HEK293 (cell line): ENCODE results near the gene RIN1.

Source experiments
- CTCF ChIP-seq: fragments of 450-650 bp; formaldehyde crosslinking; IDR thresholded peaks from 2 replicates; pipeline ENCODE4 v1.5.1; 2016; ENCODE audit warnings: missing biosample characterization, missing genetic modification characterization
- ELK4 ChIP-seq: IDR thresholded peaks from 2 replicates; pipeline ENCODE4 v1.6.1; 2011; ENCODE audit warnings: mild to moderate bottlenecking, low read depth, low read length, borderline replicate concordance
- GLI4 ChIP-seq: fragments of 450-650 bp; formaldehyde crosslinking; IDR thresholded peaks from 2 replicates; pipeline ENCODE4 v1.5.1; 2016; ENCODE audit warnings: missing biosample characterization, missing genetic modification characterization
- GLIS1 ChIP-seq: fragments of 450-650 bp; formaldehyde crosslinking; IDR thresholded peaks from 2 replicates; pipeline ENCODE4 v1.5.1; 2016; ENCODE audit warnings: missing biosample characterization, missing genetic modification characterization
- MEIS1 ChIP-seq: sonication (generic); formaldehyde crosslinking; IDR thresholded peaks from 2 replicates; pipeline ENCODE4 v1.8.1; 2022; ENCODE audit warnings: missing genetic modification reagents, mild to moderate bottlenecking, borderline replicate concordance
- PRDM10 ChIP-seq: fragments of 450-650 bp; formaldehyde crosslinking; IDR thresholded peaks from 2 replicates; pipeline ENCODE4 v1.5.1; 2016; ENCODE audit warnings: missing biosample characterization, missing genetic modification characterization
- ZBTB17 ChIP-seq: fragments of 450-650 bp; formaldehyde crosslinking; IDR thresholded peaks from 2 replicates; pipeline ENCODE4 v1.5.1; 2016; ENCODE audit warnings: missing biosample characterization, missing genetic modification characterization
- ZEB2 ChIP-seq: fragments of 450-650 bp; formaldehyde crosslinking; IDR thresholded peaks from 2 replicates; pipeline ENCODE4 v1.5.1; 2016; ENCODE audit warnings: missing biosample characterization, missing genetic modification characterization
- ZFHX2 ChIP-seq: fragments of 450-650 bp; formaldehyde crosslinking; conservative IDR thresholded peaks from 2 replicates; pipeline ENCODE4 v1.5.1; 2016; ENCODE audit warnings: missing biosample characterization, missing genetic modification characterization
- ZNF157 ChIP-seq: fragments of 450-650 bp; formaldehyde crosslinking; IDR thresholded peaks from 2 replicates; pipeline ENCODE4 v1.5.1; 2016; ENCODE audit warnings: missing biosample characterization, missing genetic modification characterization
- ZNF2 ChIP-seq: fragments of 450-650 bp; formaldehyde crosslinking; IDR thresholded peaks from 2 replicates; pipeline ENCODE4 v1.5.1; 2016; ENCODE audit warnings: missing biosample characterization, missing genetic modification characterization
- ZNF274 ChIP-seq, 2 experiments: fragments of 200-500 bp in 1 of 2; fragments of 450-650 bp in 1 of 2; sonication (Bioruptor generic) in 1 of 2; formaldehyde crosslinking in 1 of 2; IDR thresholded peaks; 2 replicates each; pipeline versions ENCODE4 v1.5.1 to v1.6.1; 2014 to 2016; ENCODE audit warnings: borderline replicate concordance in 1 of 2, inconsistent platforms in 1 of 2, low read length in 1 of 2, missing biosample characterization in 1 of 2, missing genetic modification characterization in 1 of 2
- ZNF324 ChIP-seq: fragments of 450-650 bp; formaldehyde crosslinking; IDR thresholded peaks from 2 replicates; pipeline ENCODE4 v1.5.1; 2016; ENCODE audit warnings: missing biosample characterization, missing genetic modification characterization
- ZNF623 ChIP-seq: fragments of 450-650 bp; formaldehyde crosslinking; IDR thresholded peaks from 2 replicates; pipeline ENCODE4 v1.5.1; 2016; ENCODE audit warnings: missing biosample characterization, missing genetic modification characterization
- ZNF629 ChIP-seq: fragments of 450-650 bp; formaldehyde crosslinking; IDR thresholded peaks from 2 replicates; pipeline ENCODE4 v1.5.1; 2017; ENCODE audit warnings: missing biosample characterization, missing genetic modification characterization
- ZNF791 ChIP-seq: fragments of 450-650 bp; formaldehyde crosslinking; IDR thresholded peaks from 2 replicates; pipeline ENCODE4 v1.5.1; 2016; ENCODE audit warnings: missing biosample characterization, missing genetic modification characterization
- ZXDB ChIP-seq: fragments of 450-650 bp; formaldehyde crosslinking; IDR thresholded peaks from 2 replicates; pipeline ENCODE4 v1.5.1; 2016; ENCODE audit warnings: missing biosample characterization, missing genetic modification characterization
- TF ChIP-seq, protein P1 (sequence below): fragments of 450-650 bp; formaldehyde crosslinking; IDR thresholded peaks from 2 replicates; pipeline ENCODE4 v1.5.1; 2016; ENCODE audit warnings: missing biosample characterization, missing genetic modification characterization
- TF ChIP-seq, protein P2 (sequence below): fragments of 450-650 bp; formaldehyde crosslinking; IDR thresholded peaks from 2 replicates; pipeline ENCODE4; 2016; ENCODE audit warnings: missing biosample characterization, missing genetic modification characterization
- TF ChIP-seq, protein P3 (sequence below): fragments of 450-650 bp; IDR thresholded peaks from 2 replicates; pipeline ENCODE4 v1.5.1; 2018; ENCODE audit warnings: missing biosample characterization, mild to moderate bottlenecking, missing genetic modification characterization
- TF ChIP-seq, protein P4 (sequence below): fragments of 450-650 bp; formaldehyde crosslinking; IDR thresholded peaks from 2 replicates; pipeline ENCODE4 v1.5.1; 2016; ENCODE audit warnings: missing biosample characterization, missing genetic modification characterization
- TF ChIP-seq, protein P5 (sequence below): fragments of 450-650 bp; formaldehyde crosslinking; IDR thresholded peaks from 2 replicates; pipeline ENCODE4 v1.5.1; 2016; ENCODE audit warnings: missing biosample characterization, missing genetic modification characterization, low read depth
- TF ChIP-seq, protein P6 (sequence below): fragments of 450-650 bp; formaldehyde crosslinking; IDR thresholded peaks from 2 replicates; pipeline ENCODE4 v1.5.1; 2016; ENCODE audit warnings: missing biosample characterization, missing genetic modification characterization

The RIN1 gene

GRCh38 chr11:66344550-66345315 lies 8.5 kb upstream of the RIN1 start, which contains the start of gene BRMS1 (continued):
- no peak for TF ChIP-seq ZNF324 (tag by site-specific recombination)
- TF ChIP-seq CTCF, result 0 out of 2 replicates have a peak, but pooled peaks have one; percentile 25
- TF ChIP-seq, protein P1, sequence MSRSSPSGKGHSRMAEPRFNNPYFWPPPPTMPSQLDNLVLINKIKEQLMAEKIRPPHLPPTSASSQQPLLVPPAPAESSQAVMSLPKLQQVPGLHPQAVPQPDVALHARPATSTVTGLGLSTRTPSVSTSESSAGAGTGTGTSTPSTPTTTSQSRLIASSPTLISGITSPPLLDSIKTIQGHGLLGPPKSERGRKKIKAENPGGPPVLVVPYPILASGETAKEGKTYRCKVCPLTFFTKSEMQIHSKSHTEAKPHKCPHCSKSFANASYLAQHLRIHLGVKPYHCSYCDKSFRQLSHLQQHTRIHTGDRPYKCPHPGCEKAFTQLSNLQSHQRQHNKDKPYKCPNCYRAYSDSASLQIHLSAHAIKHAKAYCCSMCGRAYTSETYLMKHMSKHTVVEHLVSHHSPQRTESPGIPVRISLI (tag by site-specific recombination), result no peak
- 0 out of 2 replicates have a peak, but pooled peaks have one; percentile 29 for TF ChIP-seq GLIS1 (tag by site-specific recombination)
- no peak for TF ChIP-seq ELK4
- TF ChIP-seq, protein P2, sequence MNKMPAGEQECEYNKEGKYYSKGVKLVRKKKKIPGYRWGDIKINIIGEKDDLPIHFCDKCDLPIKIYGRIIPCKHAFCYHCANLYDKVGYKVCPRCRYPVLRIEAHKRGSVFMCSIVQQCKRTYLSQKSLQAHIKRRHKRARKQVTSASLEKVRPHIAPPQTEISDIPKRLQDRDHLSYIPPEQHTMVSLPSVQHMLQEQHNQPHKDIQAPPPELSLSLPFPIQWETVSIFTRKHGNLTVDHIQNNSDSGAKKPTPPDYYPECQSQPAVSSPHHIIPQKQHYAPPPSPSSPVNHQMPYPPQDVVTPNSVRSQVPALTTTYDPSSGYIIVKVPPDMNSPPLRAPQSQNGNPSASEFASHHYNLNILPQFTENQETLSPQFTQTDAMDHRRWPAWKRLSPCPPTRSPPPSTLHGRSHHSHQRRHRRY (tag by site-specific recombination), result no peak
- TF ChIP-seq ZBTB17, result peak; percentile 96
- TF ChIP-seq PRDM10 (tag by site-specific recombination), result no peak
- TF ChIP-seq ZFHX2 (tag by site-specific recombination), result no peak
- TF ChIP-seq ZNF274 (IDR thresholded peaks at IDR 0.05; ENCODE audit: low read length), result no peak
- TF ChIP-seq ZNF274 (tag by site-specific recombination; IDR thresholded peaks at IDR 0.05; ENCODE audit: borderline replicate concordance), result no peak
- TF ChIP-seq, protein P3, sequence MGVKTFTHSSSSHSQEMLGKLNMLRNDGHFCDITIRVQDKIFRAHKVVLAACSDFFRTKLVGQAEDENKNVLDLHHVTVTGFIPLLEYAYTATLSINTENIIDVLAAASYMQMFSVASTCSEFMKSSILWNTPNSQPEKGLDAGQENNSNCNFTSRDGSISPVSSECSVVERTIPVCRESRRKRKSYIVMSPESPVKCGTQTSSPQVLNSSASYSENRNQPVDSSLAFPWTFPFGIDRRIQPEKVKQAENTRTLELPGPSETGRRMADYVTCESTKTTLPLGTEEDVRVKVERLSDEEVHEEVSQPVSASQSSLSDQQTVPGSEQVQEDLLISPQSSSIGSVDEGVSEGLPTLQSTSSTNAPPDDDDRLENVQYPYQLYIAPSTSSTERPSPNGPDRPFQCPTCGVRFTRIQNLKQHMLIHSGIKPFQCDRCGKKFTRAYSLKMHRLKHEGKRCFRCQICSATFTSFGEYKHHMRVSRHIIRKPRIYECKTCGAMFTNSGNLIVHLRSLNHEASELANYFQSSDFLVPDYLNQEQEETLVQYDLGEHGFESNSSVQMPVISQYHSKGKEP (tag by site-specific recombination), result 0 out of 2 replicates have a peak, but pooled peaks have one; percentile 14
- no peak for TF ChIP-seq ZNF157
- TF ChIP-seq ZNF791 (tag by site-specific recombination), result no peak
- TF ChIP-seq, protein P4, sequence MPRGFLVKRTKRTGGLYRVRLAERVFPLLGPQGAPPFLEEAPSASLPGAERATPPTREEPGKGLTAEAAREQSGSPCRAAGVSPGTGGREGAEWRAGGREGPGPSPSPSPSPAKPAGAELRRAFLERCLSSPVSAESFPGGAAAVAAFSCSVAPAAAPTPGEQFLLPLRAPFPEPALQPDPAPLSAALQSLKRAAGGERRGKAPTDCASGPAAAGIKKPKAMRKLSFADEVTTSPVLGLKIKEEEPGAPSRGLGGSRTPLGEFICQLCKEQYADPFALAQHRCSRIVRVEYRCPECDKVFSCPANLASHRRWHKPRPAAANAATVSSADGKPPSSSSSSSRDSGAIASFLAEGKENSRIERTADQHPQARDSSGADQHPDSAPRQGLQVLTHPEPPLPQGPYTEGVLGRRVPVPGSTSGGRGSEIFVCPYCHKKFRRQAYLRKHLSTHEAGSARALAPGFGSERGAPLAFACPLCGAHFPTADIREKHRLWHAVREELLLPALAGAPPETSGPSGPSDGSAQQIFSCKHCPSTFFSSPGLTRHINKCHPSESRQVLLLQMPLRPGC (tag by site-specific recombination), result no peak
- TF ChIP-seq, protein P5, sequence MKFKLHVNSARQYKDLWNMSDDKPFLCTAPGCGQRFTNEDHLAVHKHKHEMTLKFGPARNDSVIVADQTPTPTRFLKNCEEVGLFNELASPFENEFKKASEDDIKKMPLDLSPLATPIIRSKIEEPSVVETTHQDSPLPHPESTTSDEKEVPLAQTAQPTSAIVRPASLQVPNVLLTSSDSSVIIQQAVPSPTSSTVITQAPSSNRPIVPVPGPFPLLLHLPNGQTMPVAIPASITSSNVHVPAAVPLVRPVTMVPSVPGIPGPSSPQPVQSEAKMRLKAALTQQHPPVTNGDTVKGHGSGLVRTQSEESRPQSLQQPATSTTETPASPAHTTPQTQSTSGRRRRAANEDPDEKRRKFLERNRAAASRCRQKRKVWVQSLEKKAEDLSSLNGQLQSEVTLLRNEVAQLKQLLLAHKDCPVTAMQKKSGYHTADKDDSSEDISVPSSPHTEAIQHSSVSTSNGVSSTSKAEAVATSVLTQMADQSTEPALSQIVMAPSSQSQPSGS, result 0 out of 2 replicates have a peak, but pooled peaks have one; percentile 9
- TF ChIP-seq ZNF2 (tag by site-specific recombination), result 0 out of 2 replicates have a peak, but pooled peaks have one; percentile 32
- TF ChIP-seq GLI4, result no peak
- TF ChIP-seq ZXDB (tag by site-specific recombination), result peak; percentile 66
- TF ChIP-seq ZEB2 (tag by site-specific recombination), result peak; percentile 71
- no peak for TF ChIP-seq MEIS1 (CRISPR knock-in tag)
- peak; percentile 66 for TF ChIP-seq ZNF629 (tag by site-specific recombination)
- TF ChIP-seq, protein P6, sequence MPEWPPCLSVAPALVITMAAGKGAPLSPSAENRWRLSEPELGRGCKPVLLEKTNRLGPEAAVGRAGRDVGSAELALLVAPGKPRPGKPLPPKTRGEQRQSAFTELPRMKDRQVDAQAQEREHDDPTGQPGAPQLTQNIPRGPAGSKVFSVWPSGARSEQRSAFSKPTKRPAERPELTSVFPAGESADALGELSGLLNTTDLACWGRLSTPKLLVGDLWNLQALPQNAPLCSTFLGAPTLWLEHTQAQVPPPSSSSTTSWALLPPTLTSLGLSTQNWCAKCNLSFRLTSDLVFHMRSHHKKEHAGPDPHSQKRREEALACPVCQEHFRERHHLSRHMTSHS (tag by site-specific recombination), result no peak
- TF ChIP-seq ZNF623 (tag by site-specific recombination), result no peak
